ENCODE data around the gene HORMAD2. TPM values are rescaled to one million over a fixed set of nuclear protein-coding genes. Genes with fewer than 3 reads are reported as not detected.

HORMAD2 gene
- not detected for total RNA-seq
- long read RNA-seq, donor 1: 0 reads
- long read RNA-seq, donor 2: 0 reads

- intact Hi-C loops (cut with DNase I): no loop called here
- peak; percentile 83 for DNase-seq (ENCODE audit: low spot score)
Observed at GRCh38 chr22:30079952-30080533, at the start of gene HORMAD2. TSS of gene HORMAD2 (plus strand) at chr22:30080464. CDS start at chr22:30093953, 13,489 bp downstream.

- no peak for DNase-seq (ENCODE audit: low spot score)
- intact Hi-C loops (cut with DNase I): loop anchor here in 1 of 2 donors (5.0 kb wide), 1 partner anchor 801 kb away; no protein-coding TSS in a partner anchor
Observed at GRCh38 chr22:30031328-30031727, 48.9 kb upstream of the HORMAD2 start.

GRCh38 chr22:30031764-30032455, 48.4 kb upstream of the HORMAD2 start:
- DNase-seq (ENCODE audit: low spot score): no peak
- intact Hi-C loops (cut with DNase I): loop anchor here in 1 of 2 donors (5.0 kb wide), 1 partner anchor 800 kb away; no protein-coding TSS in a partner anchor

GRCh38 chr22:30033137-30033536, 47.1 kb upstream of the HORMAD2 start:
- intact Hi-C loops (cut with DNase I): loop anchor here in 1 of 2 donors (5.0 kb wide), 1 partner anchor 799 kb away; no protein-coding TSS in a partner anchor
- DNase-seq (ENCODE audit: low spot score): no peak

- intact Hi-C loops (cut with DNase I): loop anchor here in 1 of 2 donors (5.0 kb wide), 1 partner anchor 798 kb away; no protein-coding TSS in a partner anchor
- DNase-seq (ENCODE audit: low spot score): no peak
Observed at GRCh38 chr22:30033901-30034300, 46.4 kb upstream of the HORMAD2 start.

- intact Hi-C loops (cut with DNase I): no loop called here
- no peak for DNase-seq (ENCODE audit: low spot score)
Observed at GRCh38 chr22:30036656-30037055, 43.6 kb upstream of the HORMAD2 start.

GRCh38 chr22:30038219-30038618, 42.0 kb upstream of the HORMAD2 start:
- DNase-seq (ENCODE audit: low spot score): no peak
- intact Hi-C loops (cut with DNase I): no loop called here

GRCh38 chr22:30040499-30041260, 39.6 kb upstream of the HORMAD2 start:
- intact Hi-C loops (cut with DNase I): loop anchor here (5.0 to 10.0 kb wide), 2 partner anchors 56 to 468 kb away; no protein-coding TSS in a partner anchor
- peak; percentile 44 for DNase-seq (ENCODE audit: low spot score)

- intact Hi-C loops (cut with DNase I): loop anchor here (5.0 to 10.0 kb wide), 2 partner anchors 57 to 469 kb away; no protein-coding TSS in a partner anchor
Observed at GRCh38 chr22:30041475-30041874, 38.8 kb upstream of the HORMAD2 start.

GRCh38 chr22:30041881-30042280, 38.4 kb upstream of the HORMAD2 start:
- intact Hi-C loops (cut with DNase I): loop anchor here (5.0 to 10.0 kb wide), 2 partner anchors 57 to 470 kb away; no protein-coding TSS in a partner anchor
- DNase-seq (ENCODE audit: low spot score): no peak

More at GRCh38 chr22:30041475-30041874, 38.8 kb upstream of the HORMAD2 start:
- DNase-seq (ENCODE audit: low spot score): no peak

- intact Hi-C loops (cut with DNase I): loop anchor here (5.0 to 10.0 kb wide), 2 partner anchors 58 to 471 kb away; no protein-coding TSS in a partner anchor
- no peak for DNase-seq (ENCODE audit: low spot score)
Observed at GRCh38 chr22:30043161-30043560, 37.1 kb upstream of the HORMAD2 start.

- DNase-seq (ENCODE audit: low spot score): no peak
- intact Hi-C loops (cut with DNase I): loop anchor here (5.0 to 10.0 kb wide), 2 partner anchors 60 to 472 kb away; no protein-coding TSS in a partner anchor
Observed at GRCh38 chr22:30044369-30044768, 35.9 kb upstream of the HORMAD2 start.

- intact Hi-C loops (cut with DNase I): loop anchor here (5.0 to 10.0 kb wide), 2 partner anchors 60 to 473 kb away; no protein-coding TSS in a partner anchor
- no peak for DNase-seq (ENCODE audit: low spot score)
Observed at GRCh38 chr22:30044881-30045493, 35.3 kb upstream of the HORMAD2 start.

GRCh38 chr22:30045494-30045887, 34.8 kb upstream of the HORMAD2 start:
- intact Hi-C loops (cut with DNase I): loop anchor here in 1 of 2 donors (10.0 kb wide), 1 partner anchor 61 kb away; no protein-coding TSS in a partner anchor
- DNase-seq (ENCODE audit: low spot score): no peak

- DNase-seq (ENCODE audit: low spot score): no peak
- intact Hi-C loops (cut with DNase I): loop anchor here in 1 of 2 donors (10.0 kb wide), 1 partner anchor 61 kb away; no protein-coding TSS in a partner anchor
Observed at GRCh38 chr22:30045901-30046715, 34.2 kb upstream of the HORMAD2 start.

GRCh38 chr22:30046716-30047363, 33.4 kb upstream of the HORMAD2 start:
- no peak for DNase-seq (ENCODE audit: low spot score)
- intact Hi-C loops (cut with DNase I): loop anchor here in 1 of 2 donors (10.0 kb wide), 1 partner anchor 62 kb away; no protein-coding TSS in a partner anchor

- intact Hi-C loops (cut with DNase I): loop anchor here in 1 of 2 donors (10.0 kb wide), 1 partner anchor 63 kb away; no protein-coding TSS in a partner anchor
- no peak for DNase-seq (ENCODE audit: low spot score)
Observed at GRCh38 chr22:30047364-30047738, 32.9 kb upstream of the HORMAD2 start.

Measured in posterior vena cava (tissue), 2 donors.